ENCODE results near the gene FKBP1B.

FKBP1B gene

GRCh38 chr2:24009367-24009679 is 40.2 kb upstream of the FKBP1B start:
- Histone ChIP-seq H2AFZ (ENCODE audit: low read depth, low read length, severe bottlenecking) (no peak overlapping the region), H3K27ac (ENCODE audit: low read depth, low read length) (no peak overlapping the region), H3K4me3 (ENCODE audit: insufficient read depth, low read length, poor library complexity, severe bottlenecking) (no peak overlapping the region), H3K4me2 (ENCODE audit: low read depth, low read length, poor library complexity, severe bottlenecking) (no peak overlapping the region), H3K9me3 (ENCODE audit: insufficient read depth, low read length) (no peaks in the 10 kb centered on the region), H4K20me1 (ENCODE audit: low read depth, low read length) (no peaks in the 10 kb centered on the region), H3K9me2 (replicated peaks; ENCODE audit: insufficient read depth, low read length) (no peaks in the 10 kb centered on the region), H3K27me3 (ENCODE audit: low read length) (no peaks in the 10 kb centered on the region), H3K36me3 (ENCODE audit: low read length) (no peaks in the 10 kb centered on the region), H3F3A (ENCODE audit: insufficient read depth) (peaks cover 3% of the 10 kb centered on the region; the same call in 1 of the 2 replicates), H3K79me2 (ENCODE audit: insufficient read depth, low read length) (no peaks in the 10 kb centered on the region), H3K9ac (ENCODE audit: low read length) (no peak overlapping the region)
- TF ChIP-seq CTCF (IDR thresholded peaks at IDR 0.05; ENCODE audit: insufficient read depth, low read length, poor library complexity, severe bottlenecking), result no peak
- no peak for TF ChIP-seq EZH2phosphoT487 (conservative IDR thresholded peaks at IDR 0.05; ENCODE audit: low read length)

GRCh38 chr2:24009680-24010476 is 39.7 kb upstream of the FKBP1B start, which contains the start of gene MFSD2B:
Gene MFSD2B (plus strand): TSS chr2:24010085. CDS start chr2:24010097, 12 bp downstream.
- H3K9me2 ChIP-seq (replicated peaks; ENCODE audit: insufficient read depth, low read length), result no peaks in the 10 kb centered on the region
- H4K20me1 ChIP-seq (ENCODE audit: low read depth, low read length), result no peaks in the 10 kb centered on the region
- peaks cover 3% of the 10 kb centered on the region; the same call in 1 of the 2 replicates for H3F3A ChIP-seq (ENCODE audit: insufficient read depth)
- H3K9ac ChIP-seq (ENCODE audit: low read length), result no peak within 1 kb of the TSS
- H3K27ac ChIP-seq (ENCODE audit: low read depth, low read length), result no peak within 1 kb of the TSS
- no peak within 1 kb of the TSS for H2AFZ ChIP-seq (ENCODE audit: low read depth, low read length, severe bottlenecking)
- H3K9me3 ChIP-seq (ENCODE audit: insufficient read depth, low read length), result no peaks in the 10 kb centered on the region
- TF ChIP-seq CTCF (IDR thresholded peaks at IDR 0.05; ENCODE audit: insufficient read depth, low read length, poor library complexity, severe bottlenecking), result no peak
- no peak for TF ChIP-seq EZH2phosphoT487 (conservative IDR thresholded peaks at IDR 0.05; ENCODE audit: low read length)
- no peaks in the 10 kb centered on the region for H3K27me3 ChIP-seq (ENCODE audit: low read length)
- no peak within 1 kb of the TSS for H3K4me2 ChIP-seq (ENCODE audit: low read depth, low read length, poor library complexity, severe bottlenecking)
- no peaks in the 10 kb centered on the region for H3K36me3 ChIP-seq (ENCODE audit: low read length)
- no peaks in the 10 kb centered on the region for H3K79me2 ChIP-seq (ENCODE audit: insufficient read depth, low read length)
- no peak within 1 kb of the TSS for H3K4me3 ChIP-seq (ENCODE audit: insufficient read depth, low read length, poor library complexity, severe bottlenecking)

- Histone ChIP-seq H3K9ac (ENCODE audit: low read length) (no peak overlapping the region), H3K9me3 (ENCODE audit: insufficient read depth, low read length) (no peaks in the 10 kb centered on the region), H3K9me2 (replicated peaks; ENCODE audit: insufficient read depth, low read length) (no peaks in the 10 kb centered on the region), H2AFZ (ENCODE audit: low read depth, low read length, severe bottlenecking) (no peak overlapping the region), H3K36me3 (ENCODE audit: low read length) (no peaks in the 10 kb centered on the region), H3F3A (ENCODE audit: insufficient read depth) (peaks cover 3% of the 10 kb centered on the region; the same call in 1 of the 2 replicates), H3K27me3 (ENCODE audit: low read length) (no peaks in the 10 kb centered on the region), H3K79me2 (ENCODE audit: insufficient read depth, low read length) (no peaks in the 10 kb centered on the region), H3K4me2 (ENCODE audit: low read depth, low read length, poor library complexity, severe bottlenecking) (no peak overlapping the region), H3K27ac (ENCODE audit: low read depth, low read length) (no peak overlapping the region), H4K20me1 (ENCODE audit: low read depth, low read length) (no peaks in the 10 kb centered on the region), H3K4me3 (ENCODE audit: insufficient read depth, low read length, poor library complexity, severe bottlenecking) (no peak overlapping the region)
- TF ChIP-seq EZH2phosphoT487 (conservative IDR thresholded peaks at IDR 0.05; ENCODE audit: low read length), result no peak
- TF ChIP-seq CTCF (IDR thresholded peaks at IDR 0.05; ENCODE audit: insufficient read depth, low read length, poor library complexity, severe bottlenecking), result no peak
Observed at GRCh38 chr2:24010477-24011249, 38.9 kb upstream of the FKBP1B start.
